GM10266 (cell line): ENCODE results near the gene LEPR.

Experiments used
- DNase-seq: peaks from one replicate; pipeline ENCODE4 v3.0.0; 2012; ENCODE audit errors: extremely low spot score
- TF ChIP-seq, protein P1 (sequence below): IDR thresholded peaks from 2 replicates; pipeline ENCODE4 v1.5.1; 2012; ENCODE audit warnings: mild to moderate bottlenecking, low read depth; ENCODE audit not compliant: control insufficient read depth, insufficient read depth; ENCODE audit errors: missing control alignments

LEPR gene

GRCh38 chr1:65412984-65413375, 7.5 kb upstream of the LEPR start:
- TF ChIP-seq, protein P1, sequence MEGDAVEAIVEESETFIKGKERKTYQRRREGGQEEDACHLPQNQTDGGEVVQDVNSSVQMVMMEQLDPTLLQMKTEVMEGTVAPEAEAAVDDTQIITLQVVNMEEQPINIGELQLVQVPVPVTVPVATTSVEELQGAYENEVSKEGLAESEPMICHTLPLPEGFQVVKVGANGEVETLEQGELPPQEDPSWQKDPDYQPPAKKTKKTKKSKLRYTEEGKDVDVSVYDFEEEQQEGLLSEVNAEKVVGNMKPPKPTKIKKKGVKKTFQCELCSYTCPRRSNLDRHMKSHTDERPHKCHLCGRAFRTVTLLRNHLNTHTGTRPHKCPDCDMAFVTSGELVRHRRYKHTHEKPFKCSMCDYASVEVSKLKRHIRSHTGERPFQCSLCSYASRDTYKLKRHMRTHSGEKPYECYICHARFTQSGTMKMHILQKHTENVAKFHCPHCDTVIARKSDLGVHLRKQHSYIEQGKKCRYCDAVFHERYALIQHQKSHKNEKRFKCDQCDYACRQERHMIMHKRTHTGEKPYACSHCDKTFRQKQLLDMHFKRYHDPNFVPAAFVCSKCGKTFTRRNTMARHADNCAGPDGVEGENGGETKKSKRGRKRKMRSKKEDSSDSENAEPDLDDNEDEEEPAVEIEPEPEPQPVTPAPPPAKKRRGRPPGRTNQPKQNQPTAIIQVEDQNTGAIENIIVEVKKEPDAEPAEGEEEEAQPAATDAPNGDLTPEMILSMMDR = no peak
- DNase-seq = no peak

DNA sequence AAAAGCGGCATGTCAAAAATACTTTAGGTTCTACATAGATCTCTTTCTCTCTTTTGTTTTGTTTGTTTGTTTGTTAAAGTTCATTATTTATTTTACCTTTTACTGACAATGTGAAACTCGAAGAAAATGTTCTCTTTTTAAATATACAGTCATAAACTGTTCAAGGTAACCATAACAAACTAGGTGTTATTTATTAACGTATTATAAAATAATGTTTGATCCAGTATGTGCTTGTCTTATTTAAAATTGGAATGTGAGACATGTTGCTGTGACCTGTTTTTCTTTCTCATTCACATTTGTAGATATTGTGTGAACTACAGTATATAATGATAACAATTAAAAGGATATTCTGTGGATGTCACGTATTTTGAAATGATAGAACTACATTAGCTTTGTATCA, 5.9 kb upstream of the LEPR start:
- no peak for DNase-seq
- TF ChIP-seq, protein P1 = no peak

GRCh38 chr1:65416767-65417166, 3.7 kb upstream of the LEPR start:
- TF ChIP-seq, protein P1 = no peak
- no peak for DNase-seq

DNA sequence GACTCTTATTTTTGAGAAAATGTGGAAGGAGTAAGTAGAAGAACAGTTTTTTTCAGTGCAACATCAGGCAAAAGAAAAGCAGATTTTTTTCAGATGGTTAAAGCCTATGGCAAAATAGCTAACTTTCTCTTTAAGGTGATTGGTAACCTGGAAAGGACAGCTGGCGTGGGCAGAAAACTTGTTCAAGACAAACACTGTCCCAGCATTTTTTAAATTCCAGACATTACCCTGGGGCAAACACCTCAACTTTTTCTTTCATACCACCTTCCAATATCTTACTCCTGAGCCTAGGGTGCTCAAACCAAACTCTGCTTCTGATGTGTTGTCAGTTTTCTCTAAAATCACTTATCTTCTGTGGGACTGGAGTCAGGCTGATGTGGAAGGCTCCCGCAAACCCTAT, 2.7 kb upstream of the LEPR start:
- TF ChIP-seq, protein P1 = no peak
- no peak for DNase-seq

- TF ChIP-seq, protein P1 = no peak
- no peak for DNase-seq
These were observed 1.8 kb upstream of the LEPR start for GRCh38 chr1:65418522-65419185.

DNA sequence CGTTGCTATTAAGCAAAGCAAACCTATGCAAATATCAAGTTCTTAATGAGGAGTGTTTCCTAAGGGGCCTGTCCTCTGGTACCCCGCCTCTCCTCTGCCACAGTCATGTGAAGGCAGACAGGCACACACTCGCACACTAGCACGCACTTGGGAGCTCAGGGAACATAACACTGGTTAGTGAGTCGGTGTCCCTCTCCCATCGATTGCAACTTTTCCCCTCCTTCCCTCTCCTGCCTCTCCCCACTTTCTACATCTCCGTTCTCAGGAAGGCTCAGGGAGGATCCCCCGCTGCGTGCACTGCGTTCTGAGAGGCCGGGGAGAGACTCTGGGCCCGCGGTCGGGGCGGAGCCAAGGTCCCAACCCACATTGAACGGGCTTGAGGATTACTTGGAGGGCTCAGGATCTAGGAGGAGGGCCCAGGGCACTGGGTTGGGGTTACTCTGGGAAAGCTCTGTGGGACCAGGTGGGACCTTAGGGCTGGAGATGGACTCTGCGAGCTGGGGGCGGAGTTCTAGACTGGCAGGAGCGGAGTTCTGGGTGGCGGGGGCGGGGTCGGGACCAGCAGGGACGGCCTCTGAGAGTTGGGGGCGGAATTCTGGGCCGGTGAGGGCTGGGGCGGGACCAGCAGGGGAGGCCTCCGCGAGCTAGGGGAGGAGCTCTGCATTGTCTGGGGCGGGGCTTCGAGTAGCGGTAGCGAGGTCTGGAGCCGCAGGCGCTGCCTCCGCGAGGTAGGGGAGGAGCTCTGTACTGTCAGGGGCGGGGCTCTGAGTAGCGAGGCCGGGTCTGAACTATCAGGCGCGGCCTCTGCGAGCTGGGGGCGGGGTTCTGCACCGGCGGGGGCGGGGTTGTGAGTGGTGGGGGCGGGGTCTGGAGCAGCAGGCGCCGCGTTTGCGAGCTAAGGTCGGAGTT, 533 bp upstream of the LEPR start:
- peak; percentile 96 for DNase-seq
- TF ChIP-seq, protein P1 = no peak
